Ishikawa (cell line): Measurements from ENCODE around the gene HJURP.

ENCODE experiments used
- CEBPB ChIP-seq: IDR thresholded peaks from 2 replicates; pipeline ENCODE4 v1.6.1; 2012
- EGR1 ChIP-seq: IDR thresholded peaks from 2 replicates; pipeline ENCODE4 v1.6.1; 2012
- EP300 ChIP-seq: IDR thresholded peaks from 2 replicates; pipeline ENCODE4 v1.6.1; 2012; ENCODE audit warnings: borderline replicate concordance
- FOXM1 ChIP-seq: IDR thresholded peaks from 2 replicates; pipeline ENCODE4 v1.6.1; 2012; ENCODE audit warnings: low read depth, borderline replicate concordance
- MAX ChIP-seq: IDR thresholded peaks from 2 replicates; pipeline ENCODE4 v1.6.1; 2012
- NFIC ChIP-seq: IDR thresholded peaks from 2 replicates; pipeline ENCODE4 v1.6.1; 2012
- RAD21 ChIP-seq: IDR thresholded peaks from 2 replicates; pipeline ENCODE4 v1.6.1; 2012; ENCODE audit warnings: low read depth
- TAF1 ChIP-seq: IDR thresholded peaks from 2 replicates; pipeline ENCODE4 v1.6.1; 2012; ENCODE audit warnings: low read depth, mild to moderate bottlenecking
- TCF12 ChIP-seq: IDR thresholded peaks from 2 replicates; pipeline ENCODE4 v1.6.1; 2012; ENCODE audit warnings: low read depth
- TEAD4 ChIP-seq: IDR thresholded peaks from 2 replicates; pipeline ENCODE4 v1.6.1; 2012
- YY1 ChIP-seq: IDR thresholded peaks from 2 replicates; pipeline ENCODE4 v1.6.1; 2012; ENCODE audit warnings: low read depth
- ZBTB7A ChIP-seq: IDR thresholded peaks from 2 replicates; pipeline ENCODE4 v1.6.1; 2012; ENCODE audit warnings: low read depth
- TF ChIP-seq, protein P1 (sequence below): IDR thresholded peaks from 2 replicates; pipeline ENCODE4 v1.6.1; 2012; ENCODE audit warnings: low read depth, mild to moderate bottlenecking
- TF ChIP-seq, protein P2 (sequence below): IDR thresholded peaks from 2 replicates; pipeline ENCODE4 v1.6.1; 2012

GRCh38 chr2:233814056-233814835, 40.1 kb downstream of the HJURP start:
- TF ChIP-seq EP300, result no peak
- no peak for TF ChIP-seq MAX
- no peak for TF ChIP-seq TAF1
- no peak for TF ChIP-seq EGR1
- TF ChIP-seq RAD21, result no peak
- TF ChIP-seq, protein P1, sequence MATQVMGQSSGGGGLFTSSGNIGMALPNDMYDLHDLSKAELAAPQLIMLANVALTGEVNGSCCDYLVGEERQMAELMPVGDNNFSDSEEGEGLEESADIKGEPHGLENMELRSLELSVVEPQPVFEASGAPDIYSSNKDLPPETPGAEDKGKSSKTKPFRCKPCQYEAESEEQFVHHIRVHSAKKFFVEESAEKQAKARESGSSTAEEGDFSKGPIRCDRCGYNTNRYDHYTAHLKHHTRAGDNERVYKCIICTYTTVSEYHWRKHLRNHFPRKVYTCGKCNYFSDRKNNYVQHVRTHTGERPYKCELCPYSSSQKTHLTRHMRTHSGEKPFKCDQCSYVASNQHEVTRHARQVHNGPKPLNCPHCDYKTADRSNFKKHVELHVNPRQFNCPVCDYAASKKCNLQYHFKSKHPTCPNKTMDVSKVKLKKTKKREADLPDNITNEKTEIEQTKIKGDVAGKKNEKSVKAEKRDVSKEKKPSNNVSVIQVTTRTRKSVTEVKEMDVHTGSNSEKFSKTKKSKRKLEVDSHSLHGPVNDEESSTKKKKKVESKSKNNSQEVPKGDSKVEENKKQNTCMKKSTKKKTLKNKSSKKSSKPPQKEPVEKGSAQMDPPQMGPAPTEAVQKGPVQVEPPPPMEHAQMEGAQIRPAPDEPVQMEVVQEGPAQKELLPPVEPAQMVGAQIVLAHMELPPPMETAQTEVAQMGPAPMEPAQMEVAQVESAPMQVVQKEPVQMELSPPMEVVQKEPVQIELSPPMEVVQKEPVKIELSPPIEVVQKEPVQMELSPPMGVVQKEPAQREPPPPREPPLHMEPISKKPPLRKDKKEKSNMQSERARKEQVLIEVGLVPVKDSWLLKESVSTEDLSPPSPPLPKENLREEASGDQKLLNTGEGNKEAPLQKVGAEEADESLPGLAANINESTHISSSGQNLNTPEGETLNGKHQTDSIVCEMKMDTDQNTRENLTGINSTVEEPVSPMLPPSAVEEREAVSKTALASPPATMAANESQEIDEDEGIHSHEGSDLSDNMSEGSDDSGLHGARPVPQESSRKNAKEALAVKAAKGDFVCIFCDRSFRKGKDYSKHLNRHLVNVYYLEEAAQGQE, result no peak
- no peak for TF ChIP-seq TCF12
- TF ChIP-seq CEBPB, result no peak
- TF ChIP-seq FOXM1, result no peak
- TF ChIP-seq YY1, result no peak
- no peak for TF ChIP-seq NFIC
- TF ChIP-seq, protein P2, sequence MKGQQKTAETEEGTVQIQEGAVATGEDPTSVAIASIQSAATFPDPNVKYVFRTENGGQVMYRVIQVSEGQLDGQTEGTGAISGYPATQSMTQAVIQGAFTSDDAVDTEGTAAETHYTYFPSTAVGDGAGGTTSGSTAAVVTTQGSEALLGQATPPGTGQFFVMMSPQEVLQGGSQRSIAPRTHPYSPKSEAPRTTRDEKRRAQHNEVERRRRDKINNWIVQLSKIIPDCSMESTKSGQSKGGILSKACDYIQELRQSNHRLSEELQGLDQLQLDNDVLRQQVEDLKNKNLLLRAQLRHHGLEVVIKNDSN, result peak; percentile 92
- TF ChIP-seq TEAD4, result no peak
- no peak for TF ChIP-seq ZBTB7A
